Jurkat, Clone E6-1 (cell line): ENCODE results near the gene IMPACT.

Experiments used
- DNase-seq: peaks from one replicate; pipeline ENCODE4 v3.0.0-alpha.2; 2011; ENCODE audit warnings: low read depth, low spot score
- H3K4me3 ChIP-seq: 2 replicates; pipeline ENCODE4 v1.5.1; 2011; ENCODE audit warnings: mild to moderate bottlenecking, low read length, control low read depth, moderate library complexity

The IMPACT gene

DNA sequence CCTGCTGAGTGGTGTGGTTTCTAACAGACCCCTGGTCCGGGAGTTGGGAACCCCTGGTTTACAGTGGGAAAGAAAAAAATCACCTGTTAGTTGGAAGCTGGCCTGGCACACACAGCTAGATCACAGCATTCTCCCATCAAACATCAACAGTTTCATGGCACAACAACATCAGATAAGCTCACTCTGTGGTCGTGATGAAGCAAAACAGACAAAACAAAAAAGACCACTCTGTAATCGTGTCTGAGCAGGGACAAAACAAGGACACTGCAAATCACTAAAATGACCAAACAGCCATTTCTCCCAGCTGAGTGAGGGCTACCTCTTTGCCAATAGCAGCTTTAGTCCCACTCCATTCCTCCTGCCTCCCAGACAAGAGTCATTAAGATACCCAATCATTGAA is 9.0 kb upstream of the IMPACT start:
- no peak overlapping the region for H3K4me3 ChIP-seq
- no peak for DNase-seq

DNA sequence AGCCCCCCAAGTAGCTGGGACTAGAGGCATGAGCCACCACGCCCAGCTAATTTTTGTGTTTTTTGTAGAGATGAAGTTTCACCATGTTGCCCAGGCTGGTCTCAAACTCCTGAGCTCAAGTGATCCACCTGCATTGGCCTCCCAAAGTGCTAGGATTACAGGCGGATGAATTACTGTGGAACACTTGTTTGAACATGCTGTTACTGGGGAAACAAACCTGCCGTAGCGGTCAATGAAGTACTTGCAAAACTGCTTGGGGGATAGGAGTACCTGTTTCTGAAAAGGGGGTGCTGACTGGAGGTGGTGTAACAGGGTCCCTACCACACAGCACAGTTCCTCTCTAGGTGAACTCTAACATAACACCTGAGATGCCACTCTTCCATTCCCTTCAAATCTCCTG is 5.9 kb upstream of the IMPACT start:
- DNase-seq = no peak
- no peak overlapping the region for H3K4me3 ChIP-seq

DNA sequence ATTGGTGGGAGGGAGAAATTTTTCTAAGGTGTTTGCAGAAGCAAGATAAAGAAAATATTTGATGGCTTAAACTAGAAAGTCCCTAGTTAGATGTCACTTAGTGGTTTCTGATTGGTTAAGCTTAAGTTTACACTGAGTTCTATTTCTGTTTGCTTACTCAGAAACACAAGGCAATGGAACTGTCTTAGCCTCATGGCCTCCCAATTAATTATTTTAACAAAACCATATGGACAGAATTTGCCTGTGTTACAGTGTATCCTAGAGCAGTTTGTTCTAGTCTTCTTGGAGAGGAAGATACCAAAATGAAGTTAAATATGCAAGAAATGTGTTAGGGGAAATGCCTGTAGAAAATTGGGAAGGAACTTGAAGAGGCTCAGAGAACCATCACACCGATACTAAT is 4.6 kb upstream of the IMPACT start:
- DNase-seq = no peak
- no peak overlapping the region for H3K4me3 ChIP-seq

DNA sequence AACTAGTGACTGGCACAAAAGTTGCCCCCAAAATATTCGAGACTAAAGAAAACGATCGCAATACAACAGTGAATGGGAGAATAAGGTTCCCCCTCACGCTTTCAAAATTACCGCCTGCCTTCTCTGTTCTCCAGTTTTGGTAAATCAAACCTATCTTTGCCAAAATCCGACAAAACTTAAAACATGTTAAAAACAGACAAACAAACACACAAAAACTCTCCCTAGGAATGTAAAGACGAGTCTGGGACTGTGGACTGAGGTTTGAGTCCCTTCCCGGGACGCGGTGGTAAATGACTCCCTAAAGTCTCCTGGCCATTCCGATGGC is 435 bp upstream of the IMPACT start:
- no peak overlapping the region for H3K4me3 ChIP-seq
- DNase-seq = no peak

DNA sequence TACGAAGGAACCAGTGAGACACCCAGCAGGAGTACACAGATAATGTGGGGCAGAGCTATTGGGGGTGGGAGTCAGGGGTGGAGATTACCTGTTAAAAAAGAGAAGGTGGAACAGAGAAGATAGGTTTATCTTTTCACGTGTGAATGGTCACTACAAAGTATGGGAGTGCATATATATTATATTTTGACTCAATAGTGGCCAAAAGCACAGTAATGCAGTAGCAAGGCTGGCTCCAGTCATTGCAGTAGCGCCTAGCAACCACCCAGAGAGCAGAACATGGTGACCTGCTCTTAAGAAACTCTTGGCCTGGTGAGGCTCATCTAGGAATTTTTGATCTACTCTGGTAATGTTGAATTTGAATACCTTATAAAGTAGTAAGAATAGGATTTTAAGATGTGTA is 1.0 kb downstream of the IMPACT start:
- no peak overlapping the region for H3K4me3 ChIP-seq
- no peak for DNase-seq

DNA sequence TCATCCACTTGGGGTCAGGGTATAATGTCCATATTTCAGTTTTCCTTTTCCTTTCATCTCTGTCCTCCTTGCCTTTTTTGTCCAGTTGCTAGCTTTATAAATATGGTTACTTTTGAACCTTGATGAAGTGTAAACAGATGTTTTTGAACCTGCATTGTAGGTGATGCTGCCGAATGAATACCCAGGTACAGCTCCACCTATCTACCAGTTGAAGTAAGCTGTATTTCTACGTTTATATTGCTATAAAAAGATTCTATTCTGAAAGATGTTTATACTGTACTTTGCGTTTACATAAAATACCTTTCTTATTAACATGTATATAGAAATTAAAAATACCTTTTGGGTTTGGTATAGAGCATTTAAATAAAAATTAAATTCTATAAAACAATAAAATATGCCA is 2.2 kb downstream of the IMPACT start:
- H3K4me3 ChIP-seq = no peak overlapping the region
- no peak for DNase-seq

DNA sequence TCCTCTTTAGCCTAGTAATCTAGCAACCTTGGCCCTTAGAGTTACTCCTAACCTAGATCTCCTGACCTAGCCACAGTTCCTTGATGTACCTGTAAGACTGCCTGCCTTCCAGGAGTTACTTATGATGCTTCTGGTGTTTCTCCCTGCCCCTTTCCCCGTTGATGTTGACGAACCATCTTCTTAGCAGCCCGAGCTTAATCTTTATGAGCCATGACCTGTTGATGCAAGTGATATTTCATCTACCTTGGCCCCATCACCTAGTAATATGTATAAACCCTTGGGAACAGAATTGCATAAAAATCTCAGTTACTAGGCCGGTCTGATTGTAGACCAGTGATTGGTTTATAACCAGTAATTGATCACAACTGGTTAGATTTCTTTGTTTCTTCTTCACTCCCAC is 2.7 kb downstream of the IMPACT start:
- DNase-seq = no peak
- no peak overlapping the region for H3K4me3 ChIP-seq

DNA sequence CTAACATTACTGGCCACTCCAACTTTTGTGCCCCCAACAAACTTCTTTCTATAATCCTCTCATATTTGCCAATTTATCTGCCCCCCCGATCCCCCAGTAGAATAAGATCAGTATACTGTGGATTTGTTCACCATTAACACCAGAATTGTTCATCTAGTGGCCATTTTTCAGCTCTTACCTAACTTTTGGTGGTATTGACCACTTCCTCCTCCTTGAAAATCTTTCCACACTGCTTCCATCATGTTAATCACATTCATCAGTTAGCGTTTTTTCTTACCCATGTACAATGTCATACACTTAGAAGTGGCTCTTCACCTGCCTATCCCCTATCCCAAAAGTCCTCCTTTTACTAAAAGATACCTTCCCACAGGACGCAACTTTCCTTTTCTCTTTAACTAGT is 6.1 kb downstream of the IMPACT start:
- H3K4me3 ChIP-seq = no peak overlapping the region
- no peak for DNase-seq

DNA sequence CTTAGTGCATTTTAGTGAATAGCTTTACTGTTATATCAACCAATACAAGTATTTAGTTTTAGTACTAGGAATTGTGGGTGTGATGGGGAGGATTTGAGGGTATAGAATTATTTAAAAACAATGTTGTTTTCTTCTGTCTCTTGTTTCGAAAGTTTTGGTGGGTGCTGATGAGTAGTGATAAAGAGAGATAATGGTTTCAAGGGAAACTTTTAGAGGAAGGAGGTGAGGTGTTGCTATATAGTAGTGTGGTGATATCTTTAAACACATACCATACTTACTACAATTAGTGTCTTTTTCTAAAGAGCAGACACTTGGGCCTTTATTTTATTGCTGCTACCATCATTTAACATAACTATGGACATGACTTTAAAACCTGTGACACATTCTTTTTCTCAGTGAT is 10.5 kb downstream of the IMPACT start:
- no peak overlapping the region for H3K4me3 ChIP-seq
- DNase-seq = no peak

DNA sequence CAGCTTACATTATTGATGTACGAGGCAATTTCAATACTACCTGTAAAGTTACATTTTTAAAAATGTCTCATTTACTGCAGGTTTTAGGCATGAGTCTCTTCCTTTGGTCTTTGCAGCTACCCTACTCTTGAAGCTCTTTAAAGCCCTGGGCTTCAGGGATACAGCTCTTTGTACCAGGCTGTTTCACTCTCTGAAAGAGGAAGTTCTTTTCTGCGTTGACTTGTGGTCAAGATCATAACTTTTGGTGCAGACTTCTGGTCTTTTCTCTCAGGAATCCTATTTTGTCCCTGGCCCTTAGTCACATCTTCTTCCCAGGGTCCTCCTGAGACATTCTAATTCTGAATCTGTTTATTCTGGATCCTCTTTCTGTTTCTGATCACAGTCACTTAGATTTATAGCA is 17.4 kb downstream of the IMPACT start:
- no peak overlapping the region for H3K4me3 ChIP-seq
- DNase-seq = no peak

DNA sequence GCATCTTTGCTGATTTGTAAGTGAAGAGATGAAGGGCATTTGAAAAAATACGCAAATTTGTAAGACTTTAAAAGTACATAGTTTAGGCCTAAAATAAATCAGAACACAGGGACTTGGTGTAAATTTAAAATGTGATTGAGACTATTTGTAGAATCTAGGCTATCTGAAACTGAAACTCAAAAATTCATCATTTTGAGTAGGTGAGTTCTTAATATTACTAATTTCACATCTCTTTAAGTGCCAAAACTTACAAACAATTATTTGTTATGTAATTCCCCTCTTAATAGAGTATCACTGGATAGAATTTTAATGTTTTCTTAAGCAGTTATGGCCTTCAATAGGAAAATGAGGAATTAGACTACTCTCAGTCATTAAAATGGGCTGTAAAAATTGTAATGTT is 20.0 kb downstream of the IMPACT start:
- H3K4me3 ChIP-seq = no peak overlapping the region
- DNase-seq = no peak

DNA sequence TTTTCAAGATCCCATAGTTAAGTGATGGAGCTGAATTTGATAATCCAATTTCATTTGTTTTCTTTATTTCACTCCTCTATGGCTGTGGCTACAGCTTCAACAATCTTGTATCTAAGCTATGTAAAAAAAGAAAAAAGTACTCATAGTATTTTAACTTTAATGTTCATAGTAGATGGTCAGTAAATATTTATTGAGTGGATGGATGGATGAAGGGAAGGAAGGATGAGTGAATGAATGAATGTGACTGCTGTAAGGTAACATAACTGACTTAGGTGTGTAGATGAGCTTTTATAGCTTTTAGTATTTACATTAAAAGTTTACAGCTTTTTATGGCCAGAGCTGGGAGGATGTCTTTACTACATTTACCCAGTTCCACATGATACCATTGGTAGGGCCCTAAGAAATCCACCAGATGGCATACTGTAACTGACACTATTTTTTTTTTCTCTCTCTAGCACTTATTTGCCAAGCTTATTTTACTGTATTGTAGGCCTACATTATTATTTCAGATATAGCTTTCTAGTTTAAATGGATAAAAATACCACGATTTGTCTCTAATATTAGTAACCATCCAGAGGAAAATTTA is 20.6 kb downstream of the IMPACT start:
- H3K4me3 ChIP-seq = no peak overlapping the region
- no peak for DNase-seq

DNA sequence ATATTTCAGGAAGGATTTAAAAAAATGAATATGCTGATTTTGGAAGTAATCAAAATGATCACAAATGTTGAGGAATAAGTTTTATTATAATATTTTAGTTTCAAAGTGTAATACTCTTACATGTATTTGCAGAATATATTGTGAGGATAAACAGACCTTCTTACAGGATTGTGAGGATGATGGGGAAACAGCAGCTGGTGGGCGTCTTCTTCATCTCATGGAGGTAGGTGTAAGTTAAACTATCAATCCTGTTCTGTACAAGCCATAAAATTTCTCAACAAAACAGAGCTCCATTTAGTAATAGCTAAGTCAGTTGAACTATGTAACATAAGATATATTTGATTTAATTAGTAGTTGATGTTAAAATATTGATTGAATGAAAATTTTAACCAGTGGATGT is 21.5 kb downstream of the IMPACT start:
- H3K4me3 ChIP-seq = no peak overlapping the region

DNA sequence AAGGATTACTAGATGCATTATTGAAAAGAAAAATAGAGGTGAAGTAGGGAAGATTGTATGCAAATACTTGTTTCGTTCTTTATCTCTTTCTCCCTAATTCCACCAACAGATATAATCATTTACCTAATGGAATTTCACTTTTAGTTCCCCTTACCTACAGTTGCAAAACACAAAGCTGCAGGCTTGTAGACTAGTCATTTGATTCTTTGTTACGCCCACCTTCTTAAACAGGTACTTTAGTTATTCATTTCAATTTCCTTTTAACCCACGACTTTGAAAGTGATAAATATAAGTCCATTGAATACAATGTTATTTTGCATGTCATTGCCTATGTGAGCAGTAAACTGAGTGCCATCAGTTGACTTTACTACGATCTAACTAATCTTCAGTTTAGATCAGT is 30.1 kb downstream of the IMPACT start:
- H3K4me3 ChIP-seq = no peak overlapping the region
- DNase-seq = no peak

More for the DNA sequence above, 21.5 kb downstream of the IMPACT start:
- DNase-seq = no peak

DNA sequence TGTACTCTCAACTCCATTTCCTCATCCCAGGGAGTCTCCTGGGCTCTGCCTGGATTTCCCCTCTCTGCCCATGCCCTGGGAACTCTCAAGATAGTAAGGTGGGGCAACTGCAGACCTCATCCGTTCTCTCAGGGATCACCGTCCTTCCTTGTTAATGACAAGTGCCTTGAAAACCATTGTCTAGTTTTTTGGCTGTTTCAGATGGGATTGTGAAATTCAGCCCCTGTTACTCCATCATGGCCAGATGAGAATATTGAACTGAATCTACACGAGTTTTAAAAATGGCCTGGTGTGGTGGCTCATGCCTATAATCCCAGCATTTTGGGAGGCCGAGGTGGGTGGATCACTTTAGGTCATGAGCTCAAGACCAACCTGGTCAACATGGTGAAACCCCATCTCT is 33.3 kb downstream of the IMPACT start:
- no peak for DNase-seq
- H3K4me3 ChIP-seq = no peak overlapping the region

DNA sequence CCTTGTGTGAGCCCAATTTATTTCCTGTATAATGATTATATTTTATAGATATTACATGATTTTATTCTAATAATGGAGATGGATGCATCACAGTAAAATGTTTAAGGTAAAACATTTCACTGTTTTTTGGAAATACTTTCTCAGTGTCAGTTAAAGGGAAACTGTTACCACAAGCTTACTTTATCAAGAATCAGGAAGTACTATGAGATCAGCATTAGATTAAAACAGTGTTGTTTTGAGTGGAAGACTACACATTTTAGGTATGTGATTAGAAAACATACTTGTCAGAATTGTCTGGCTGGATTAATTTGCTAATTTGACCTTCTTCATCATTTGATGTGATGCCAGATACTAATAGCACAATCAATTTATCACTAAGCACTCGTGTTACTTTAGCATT is 33.9 kb downstream of the IMPACT start, which contains the start of gene HRH4:
Gene HRH4 (plus strand): TSS at position 250 of the 400 bp plus-strand sequence. CDS start 92 bp downstream, at position 342.
- DNase-seq = no peak
- H3K4me3 ChIP-seq = no peak within 1 kb of the TSS

DNA sequence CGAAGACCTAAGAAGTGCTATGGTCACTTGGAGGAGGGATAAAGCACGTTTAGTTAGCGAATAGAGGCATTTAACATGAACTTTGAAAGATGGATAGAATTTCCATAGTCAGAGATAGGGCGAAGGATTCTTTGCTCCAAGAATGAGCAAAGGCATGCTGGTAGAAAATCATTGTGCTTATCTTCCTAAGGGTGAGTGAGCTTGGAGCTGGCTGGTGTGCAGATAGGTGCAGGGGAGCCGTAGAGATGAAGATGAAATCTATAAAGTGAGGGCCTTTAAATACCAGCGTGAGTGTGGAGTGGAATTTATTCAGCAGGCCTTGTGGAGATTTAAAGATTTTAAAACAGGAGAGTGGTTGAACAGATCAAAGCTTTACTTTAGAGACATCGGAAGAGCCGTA is 35.5 kb downstream of the IMPACT start:
- DNase-seq = no peak

DNA sequence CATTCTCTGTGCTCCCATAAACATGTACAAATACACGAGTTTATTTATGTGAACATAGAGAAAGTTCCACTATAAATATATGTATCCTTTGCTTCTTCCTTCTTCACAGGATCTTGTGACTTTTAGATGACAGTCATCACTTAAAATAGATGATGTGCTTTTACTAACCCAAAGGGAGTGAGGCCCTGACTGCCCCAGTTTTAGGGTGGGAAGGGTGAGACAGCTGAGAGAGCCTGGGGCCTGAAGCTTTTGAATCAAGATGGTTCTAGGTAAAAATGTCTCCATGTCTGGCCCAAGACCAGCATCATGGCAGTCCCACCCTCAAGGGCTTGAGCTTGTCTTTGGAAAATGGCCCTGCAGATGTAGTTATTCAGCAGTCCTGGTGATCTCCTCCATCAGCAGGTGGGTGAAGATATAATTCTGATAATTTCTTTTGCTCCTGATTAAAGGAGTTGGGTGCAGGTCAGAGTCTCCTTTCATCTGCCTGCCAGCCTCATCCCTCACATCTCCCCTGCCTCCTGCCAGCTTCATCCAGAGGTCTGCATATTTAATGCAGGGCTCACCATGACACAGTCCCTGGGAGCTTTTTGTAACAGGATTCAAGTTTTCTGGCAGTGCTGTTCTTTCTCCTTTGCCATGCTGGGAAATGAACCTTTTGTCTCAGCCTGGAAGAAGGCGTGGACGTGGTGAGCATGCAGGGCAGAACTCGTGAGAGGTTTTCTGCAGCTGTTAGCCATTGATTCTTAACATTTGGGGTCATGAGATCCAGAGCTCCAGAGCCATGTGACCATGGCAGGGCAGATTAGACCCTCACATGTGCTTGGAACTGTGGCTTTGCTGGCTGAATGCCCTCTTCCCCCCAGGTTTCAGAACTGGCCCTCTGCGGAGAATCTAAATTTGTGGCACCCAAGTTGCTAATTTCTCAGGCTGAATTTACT is 36.6 kb downstream of the IMPACT start:
- no peak overlapping the region for H3K4me3 ChIP-seq
- DNase-seq = no peak

More for the DNA sequence above, 35.5 kb downstream of the IMPACT start:
- no peak overlapping the region for H3K4me3 ChIP-seq

DNA sequence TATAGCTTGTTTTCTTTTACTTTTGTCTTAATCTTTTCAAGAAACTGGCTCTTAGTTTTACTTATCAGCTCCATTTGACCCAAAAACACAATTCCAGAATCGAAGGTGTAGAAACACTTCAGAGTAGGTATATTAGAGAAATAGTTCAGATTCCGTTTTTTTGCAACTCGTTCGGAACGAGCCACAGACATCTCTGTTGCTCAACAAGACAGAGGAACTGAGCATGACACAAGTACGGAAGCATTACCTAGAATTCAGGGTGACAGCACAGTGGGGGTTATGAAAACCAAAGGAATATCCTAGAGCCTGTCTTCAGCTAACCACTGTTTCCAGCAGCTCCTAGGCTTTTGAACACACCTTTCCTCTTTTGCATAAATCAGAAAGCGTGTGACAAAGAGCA is 39.0 kb downstream of the IMPACT start:
- DNase-seq = no peak
- H3K4me3 ChIP-seq = no peak overlapping the region

DNA sequence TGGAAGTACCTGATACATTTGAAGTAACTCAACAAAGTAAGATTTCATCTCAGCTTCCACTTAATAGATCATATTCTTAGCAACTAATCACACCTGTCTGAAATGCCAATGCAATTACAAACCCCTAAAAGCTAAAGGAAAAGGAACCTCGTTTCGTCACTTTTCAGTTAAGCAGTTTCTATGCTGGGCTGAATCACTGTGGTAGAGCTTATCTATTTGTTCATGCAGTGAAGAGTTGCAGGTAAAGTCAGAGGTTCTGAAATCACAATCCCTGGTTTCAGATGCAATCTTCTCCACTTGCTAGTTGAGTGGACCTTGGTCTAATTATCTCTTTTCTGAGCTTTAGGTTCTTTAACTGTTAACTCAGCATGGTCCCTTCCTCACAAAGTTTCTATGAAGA is 40.3 kb downstream of the IMPACT start:
- no peak for DNase-seq
- no peak overlapping the region for H3K4me3 ChIP-seq
